NCI-H2029 treated with DMSO at 0.1 percent for 48 hours (cell line): ENCODE measurements around the gene NUP210.

Source experiments
- DNase-seq: peaks from one replicate; lab custom pipeline; 2025; lab: John Stamatoyannopoulos, UW

Gene NUP210

DNA sequence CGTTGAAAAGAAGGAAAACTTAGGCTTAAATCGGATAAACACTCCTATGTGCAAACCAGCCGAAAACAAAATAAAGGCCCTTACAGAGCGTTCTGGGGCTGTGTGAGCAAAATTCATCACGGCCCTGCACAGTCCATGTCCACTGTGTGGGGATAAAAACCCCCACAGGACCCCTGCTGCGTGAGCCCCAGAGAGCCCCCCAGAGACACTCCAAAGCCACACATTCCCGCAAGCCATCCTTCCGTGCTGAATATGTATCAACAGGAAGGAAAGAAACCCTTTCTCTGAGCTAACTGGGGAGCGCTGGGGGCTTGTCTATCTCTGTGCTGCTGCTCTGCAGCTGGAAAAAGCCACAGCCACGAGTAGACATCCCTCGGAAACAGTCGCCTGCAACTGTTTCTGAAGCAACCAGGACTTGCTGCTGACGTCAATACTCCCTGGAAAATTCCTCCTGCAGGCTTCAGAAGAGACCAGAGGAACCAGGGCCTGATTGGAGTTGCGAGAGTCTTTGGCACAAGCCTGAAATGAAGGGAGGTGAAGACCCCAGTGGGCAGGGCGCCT, 72.7 kb downstream of the NUP210 start:
- no peak for DNase-seq

DNA sequence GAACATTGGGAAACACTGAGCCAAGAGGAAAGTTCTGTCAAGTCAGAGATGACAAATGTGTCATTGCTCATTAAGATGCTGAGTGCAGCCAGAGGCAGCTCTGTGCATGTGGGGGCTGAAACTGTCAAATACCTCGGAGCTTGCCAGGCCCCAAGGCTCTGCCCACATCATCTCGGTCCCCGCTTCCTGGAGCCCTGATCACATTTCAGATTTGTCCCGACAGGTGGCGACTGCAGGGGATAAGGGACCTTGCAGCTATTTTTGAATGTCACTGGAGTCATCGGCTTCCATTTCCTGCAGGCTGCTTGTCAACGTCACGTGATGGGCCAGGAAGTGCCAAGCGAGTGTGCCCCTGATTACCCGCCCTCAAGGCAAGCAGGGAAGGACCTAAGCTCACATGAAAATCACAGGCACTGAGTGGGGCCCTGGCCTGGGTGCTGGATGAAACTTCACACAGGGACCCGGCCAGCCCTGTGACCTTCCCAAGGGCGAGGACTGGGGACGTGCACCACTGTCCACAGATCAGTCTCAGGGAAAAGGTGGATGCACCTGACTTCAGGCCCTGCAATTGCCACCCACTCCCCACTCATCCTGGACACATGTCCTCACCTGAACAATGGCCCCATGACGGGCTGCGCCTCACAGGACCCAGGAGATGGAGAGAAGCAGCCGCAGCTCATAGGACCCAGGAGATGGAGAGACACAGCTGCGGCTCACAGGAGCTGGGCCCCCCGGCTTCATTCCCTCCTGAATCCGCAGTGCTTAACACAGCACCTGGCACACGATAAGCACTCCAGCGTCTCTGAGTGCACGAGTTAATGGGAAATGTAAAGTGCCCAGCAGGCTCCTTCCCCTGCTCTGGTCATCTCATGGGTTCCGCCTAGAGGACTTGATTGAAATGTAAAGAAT, 73.4 kb downstream of the NUP210 start:
- no peak for DNase-seq

DNA sequence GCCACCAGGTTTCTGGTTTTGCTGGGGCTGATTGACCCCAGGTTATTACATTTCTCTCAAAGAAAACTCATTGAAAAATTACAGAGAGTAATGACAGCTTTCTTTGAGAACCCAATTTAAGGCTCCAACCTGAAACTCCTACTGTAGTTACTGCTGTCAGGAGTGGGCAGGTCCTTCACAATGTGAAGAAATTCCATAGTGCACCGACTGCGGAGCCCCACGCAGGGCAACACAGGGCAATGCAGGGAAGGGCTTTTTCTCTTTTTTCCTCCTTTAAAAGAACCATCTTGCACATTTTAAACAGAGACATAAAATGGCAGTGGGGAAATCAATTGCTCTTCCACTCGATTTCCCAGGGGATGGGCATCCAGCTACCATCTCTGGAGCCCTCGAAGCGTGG, 74.3 kb downstream of the NUP210 start:
- DNase-seq: no peak

DNA sequence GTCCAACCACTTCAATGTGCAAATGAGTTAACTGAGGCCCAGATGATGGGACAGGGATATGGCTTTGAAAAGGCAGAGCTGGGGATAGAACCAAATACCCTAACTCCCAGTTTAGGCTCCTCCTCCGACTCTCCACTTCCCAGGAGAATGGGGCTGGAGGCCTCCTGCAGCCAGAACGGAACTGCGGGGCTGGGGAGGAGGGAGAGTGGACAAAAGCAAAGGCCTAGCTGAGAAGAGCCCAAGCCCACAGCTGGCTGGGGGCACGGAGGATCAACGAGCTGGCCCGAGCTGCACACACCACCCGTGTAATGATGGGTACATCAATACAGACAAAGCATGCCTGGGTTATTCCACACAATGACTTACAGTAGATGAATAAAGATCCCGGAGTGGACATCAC, 74.8 kb downstream of the NUP210 start:
- DNase-seq: no peak

DNA sequence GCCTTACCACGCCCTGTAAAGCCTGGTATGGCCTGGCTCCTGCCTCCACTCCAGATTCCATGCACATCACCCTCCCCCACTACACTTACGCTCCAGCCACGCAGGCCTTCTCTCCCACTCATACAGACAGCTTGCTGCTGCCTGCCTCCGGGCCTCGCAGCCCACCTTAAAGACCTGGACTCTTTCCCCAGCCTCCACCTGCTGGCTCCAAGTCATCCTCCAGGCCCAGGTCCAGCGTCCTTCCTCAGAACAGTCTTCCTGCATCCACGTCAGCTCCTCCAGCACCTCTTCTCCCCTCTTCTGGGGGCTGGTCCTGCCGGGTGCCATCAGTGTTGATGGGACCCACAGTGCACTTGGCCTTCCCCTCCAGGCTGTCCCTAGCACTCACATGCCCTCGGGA, 75.5 kb downstream of the NUP210 start:
- DNase-seq: no peak

DNA sequence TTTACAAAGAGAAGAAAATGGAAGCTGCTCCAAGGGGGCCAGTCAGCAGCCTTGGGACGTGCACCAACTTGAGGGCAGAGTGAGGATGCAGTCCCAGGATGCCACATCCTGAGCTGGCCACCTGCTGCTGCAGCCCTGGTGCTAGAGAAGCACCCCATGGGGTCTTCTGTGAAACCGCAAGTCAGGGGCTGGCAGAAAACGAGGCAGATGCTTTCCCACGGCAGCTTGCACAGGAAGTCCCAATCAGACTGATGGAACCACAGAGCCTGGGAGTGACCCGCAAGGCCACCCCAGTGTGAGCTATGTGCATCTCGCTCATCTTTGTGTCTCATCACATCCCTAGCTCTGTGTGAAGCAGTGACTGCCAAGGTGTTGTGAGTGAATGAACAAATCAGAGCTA, 76.5 kb downstream of the NUP210 start:
- no peak for DNase-seq

DNA sequence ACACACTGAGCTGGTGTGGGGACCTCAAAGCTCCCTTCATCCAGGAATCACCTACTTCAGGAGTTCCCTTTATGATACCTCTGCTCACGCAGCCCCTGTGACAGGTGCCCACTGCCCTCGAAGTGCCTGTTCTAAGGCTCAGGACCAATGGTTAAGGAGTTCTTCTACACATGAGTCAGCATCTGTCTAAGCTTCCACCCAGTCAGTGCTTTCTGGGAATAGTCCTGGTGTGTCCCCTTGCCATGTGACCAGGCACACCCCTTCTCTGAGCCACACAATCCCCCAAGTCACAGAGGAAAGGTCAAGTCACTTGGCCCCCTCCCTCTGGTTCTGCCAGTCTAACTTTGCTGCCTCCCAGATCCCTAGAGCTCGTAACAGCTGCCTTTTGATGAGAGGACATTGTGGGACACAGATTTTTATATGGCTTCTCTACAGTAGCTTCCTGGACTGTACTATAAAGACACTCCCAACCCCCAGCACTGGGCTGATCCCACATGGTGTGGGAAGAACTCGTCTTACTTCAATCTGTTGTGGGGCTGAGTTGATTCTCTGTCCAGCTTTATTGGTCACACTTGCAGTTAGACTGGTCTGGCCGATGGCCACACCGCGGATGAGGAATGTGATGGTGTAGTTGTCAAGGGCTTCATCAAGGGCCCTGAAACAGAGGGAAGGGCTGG, 78.8 kb downstream of the NUP210 start:
- no peak for DNase-seq

DNA sequence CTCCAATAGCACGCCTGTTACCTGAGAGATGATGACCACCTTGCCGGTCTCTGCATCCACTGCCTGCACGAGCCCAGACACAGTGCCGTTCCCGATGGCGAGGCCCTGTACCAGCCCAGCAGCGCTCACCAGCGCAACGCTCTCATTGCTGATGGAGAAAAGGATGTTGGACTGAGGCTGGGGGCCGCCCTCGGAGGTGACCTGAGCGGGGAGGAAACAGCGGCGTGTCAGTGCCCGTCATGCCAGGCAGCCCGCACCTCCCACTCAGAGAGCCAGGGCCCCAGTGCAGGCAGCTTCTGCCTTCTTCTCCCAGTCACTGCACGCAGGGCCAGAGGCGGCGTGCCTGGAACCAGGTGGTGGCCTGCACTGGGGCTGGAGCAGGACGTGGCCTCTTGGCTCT, 80.3 kb downstream of the NUP210 start:
- DNase-seq: no peak

DNA sequence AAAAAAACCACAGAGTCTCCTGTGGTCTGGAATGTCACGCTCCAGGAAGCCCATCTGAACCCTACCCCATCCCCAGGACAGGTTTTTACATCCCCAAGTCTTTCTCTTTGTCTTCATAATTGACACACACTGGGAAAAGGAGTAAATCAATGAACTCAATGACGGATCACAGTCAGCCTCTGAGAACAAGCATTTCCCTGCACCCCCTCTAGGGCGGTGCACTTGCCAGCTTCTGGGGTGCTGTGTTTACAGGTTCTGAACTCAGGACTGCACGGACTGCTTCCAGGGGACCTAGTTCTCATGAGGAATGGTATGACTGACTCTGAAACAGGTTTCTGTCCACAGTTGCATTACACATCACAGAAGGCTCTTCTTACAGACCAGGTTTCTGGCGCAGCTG, 81.1 kb downstream of the NUP210 start:
- no peak for DNase-seq

DNA sequence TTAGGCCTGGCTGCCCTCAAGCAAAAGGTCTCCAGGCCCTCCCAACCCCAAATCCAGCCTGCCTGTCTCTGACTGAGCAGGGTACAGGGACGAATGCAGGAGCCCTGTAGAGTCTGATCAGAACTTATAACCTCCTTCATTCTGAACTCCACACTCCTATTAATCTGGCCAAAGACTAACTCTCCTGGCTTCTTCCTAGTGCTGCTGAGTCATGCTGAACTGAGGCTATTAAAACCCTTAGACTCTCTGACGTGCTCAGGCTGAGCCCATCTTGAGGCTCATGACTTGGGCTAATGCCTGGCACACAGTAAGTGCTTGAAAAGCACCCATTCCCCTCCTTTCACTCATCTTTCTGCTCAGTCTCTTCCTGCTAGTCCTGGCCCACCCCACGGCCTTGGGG, 81.9 kb downstream of the NUP210 start:
- no peak for DNase-seq

DNA sequence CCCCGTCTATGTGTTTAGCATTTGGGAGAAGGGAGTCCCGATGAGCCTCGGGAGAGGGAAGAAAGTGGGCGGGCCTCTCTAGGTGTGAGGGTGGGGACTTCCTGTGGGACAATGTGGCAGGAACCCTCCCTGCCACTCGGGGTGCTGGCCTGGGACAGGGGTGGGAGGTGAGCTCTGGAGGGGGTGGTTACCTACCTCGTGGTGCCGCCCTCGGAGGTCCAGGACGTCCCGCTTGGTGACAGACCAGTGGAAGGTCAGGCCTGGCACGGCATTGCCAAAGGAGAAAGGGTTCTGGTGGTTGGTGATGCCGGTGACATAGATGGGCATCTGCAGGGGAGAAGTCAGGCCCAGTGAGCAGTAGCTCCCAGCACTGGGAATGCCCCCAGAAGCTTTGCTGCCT, 83.5 kb downstream of the NUP210 start:
- no peak for DNase-seq

DNA sequence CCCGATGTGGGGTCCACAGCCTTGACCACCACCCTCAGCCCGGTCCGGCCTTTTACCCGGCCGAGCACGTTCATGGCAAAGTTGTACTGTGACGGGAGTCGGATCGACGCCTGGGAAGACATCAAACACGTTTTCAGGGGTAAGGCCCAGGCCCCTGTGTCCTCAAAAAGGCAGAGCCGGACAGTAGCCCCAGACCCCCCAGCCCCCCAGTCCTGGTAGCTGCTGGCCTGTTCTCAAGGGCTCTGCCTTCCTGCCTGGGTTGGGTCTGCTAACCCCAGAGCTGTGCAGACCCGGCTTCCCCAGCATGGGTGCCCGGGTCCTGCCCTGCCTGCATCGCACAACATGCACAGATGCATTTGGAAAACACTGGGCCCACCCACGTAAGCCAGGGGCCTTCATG, 84.6 kb downstream of the NUP210 start:
- DNase-seq: no peak

DNA sequence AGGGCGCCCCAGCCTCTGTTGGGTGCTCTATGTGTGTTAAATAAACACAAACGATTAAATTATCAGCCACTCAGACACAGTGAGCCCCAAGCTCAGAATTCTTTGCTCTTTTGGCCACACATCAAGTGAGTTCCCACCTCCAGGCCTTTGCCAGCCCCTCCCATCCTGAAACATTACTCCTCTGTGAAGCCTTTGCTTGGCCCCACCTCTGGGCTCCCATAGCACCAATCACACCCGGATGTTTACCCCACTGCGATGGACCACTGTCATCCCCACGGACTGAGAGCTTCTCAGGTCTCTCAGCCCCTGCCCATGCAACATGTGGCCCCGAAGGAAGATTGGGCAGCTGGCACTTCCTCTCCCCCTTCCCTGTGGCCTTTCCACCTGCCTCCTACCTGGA, 85.1 kb downstream of the NUP210 start:
- no peak for DNase-seq

DNA sequence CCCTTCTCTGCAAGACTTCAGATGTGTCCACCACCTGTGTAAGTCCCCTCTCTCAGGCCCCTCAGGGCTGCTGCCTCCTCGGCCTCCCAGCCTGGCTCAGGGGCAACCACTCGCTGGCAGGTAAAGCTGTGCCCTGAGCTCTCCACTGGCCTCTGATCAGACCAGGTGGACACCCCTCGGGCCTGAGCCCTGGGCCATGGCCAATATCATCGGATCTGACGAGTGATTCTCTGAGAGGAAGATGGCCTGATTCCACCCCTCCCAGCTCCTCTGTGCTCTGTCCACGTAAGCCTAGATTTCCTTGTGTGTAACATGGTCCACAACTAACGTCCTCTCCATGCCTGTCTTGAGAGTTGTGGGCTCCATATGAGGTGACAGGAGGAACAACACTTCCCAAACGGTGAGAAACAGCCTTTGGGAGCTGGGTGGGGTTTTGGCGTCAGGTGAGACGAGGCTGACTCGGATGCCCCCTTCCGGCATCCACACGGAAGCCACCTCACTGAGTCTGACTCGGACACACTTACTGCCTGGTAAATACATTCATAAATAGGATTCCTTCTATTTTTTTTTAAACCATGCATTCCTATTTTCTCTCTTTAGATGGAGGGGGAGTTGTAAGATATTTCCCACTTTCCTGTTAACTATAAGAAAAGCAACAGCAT, 86.8 kb downstream of the NUP210 start:
- no peak for DNase-seq

DNA sequence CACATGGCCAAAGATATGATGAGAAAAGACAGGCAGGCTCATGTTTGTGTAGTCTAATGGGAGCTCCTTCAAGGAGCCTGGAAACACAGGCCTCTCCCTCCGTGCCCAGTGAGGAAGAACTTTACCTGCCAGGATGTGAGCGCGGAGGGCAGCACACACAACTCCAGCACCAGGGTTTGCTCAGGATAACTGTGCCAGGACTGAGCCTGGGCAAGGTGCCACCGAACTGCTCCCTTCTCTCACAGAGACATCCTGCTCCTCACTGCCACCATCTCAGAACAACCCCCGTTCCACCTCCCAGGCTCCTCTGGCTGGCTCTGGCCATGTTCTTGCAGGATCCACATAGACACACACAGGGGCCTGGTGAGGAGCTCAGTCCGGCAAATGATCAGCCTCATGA, 87.4 kb downstream of the NUP210 start:
- peak; percentile 40 for DNase-seq

DNA sequence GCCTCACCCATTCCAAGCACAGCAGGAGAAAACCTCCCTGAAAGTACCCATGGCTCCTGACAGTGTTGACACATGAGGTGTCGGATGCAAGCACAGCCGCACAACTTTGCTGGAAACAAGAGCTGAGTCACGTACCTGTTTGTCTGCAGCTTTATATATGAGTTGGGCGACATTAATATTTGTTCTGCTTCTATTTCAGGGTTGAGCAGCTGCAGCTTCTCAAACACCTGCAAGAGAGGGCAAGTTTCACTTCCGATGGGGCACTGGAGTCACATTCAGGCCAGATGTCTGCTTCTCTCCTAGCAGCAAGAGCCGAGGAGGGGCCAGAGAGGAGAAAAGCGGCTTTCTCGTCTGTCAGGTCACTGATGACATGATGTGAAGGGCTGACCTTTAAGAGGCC, 88.0 kb downstream of the NUP210 start:
- DNase-seq: peak; percentile 46

DNA sequence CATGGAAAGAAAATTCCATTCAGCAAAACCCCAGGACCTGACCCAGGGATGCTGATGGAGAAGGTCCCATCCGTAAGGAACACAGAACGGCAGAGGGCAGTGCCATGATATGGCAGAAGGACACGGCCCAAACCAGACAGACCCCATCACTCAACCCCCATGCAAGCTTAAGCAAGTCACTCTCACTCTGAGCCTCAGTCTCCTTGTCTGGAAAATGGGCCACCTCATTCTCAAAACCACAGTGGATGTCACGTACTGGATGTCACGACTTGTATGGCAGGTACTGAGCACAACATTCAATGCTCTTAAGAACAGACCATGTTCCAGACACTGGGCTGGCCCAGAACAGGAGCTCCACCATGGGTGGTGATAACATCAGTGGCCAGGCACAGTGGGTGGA, 90.4 kb downstream of the NUP210 start:
- no peak for DNase-seq

DNA sequence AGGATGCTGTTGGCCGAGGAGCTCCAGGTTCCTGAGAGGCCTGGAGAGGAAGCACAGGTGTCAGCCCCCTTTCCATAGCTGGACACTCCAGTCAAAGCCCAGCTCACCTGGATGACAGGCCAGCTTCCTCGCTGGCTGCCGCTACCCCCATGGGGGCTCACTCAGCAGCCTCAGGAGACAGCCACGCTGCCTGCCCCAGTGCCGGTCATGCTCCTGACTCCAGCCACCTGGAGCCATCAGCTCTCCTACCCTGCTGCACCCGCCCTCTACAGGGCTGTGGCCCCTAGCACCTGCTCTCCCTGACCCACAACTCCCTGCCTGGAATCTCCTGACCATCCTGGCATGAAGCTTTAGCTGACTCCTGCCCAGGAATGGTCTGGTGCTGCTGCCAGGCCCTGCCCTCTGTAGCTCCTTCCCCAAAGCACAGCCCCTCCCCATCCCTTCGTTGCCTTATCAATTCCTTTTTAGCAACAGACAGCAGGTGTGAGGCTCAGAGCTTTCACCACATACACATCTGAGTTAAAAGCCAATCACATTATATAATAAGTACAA, 94.2 kb downstream of the NUP210 start:
- no peak for DNase-seq

DNA sequence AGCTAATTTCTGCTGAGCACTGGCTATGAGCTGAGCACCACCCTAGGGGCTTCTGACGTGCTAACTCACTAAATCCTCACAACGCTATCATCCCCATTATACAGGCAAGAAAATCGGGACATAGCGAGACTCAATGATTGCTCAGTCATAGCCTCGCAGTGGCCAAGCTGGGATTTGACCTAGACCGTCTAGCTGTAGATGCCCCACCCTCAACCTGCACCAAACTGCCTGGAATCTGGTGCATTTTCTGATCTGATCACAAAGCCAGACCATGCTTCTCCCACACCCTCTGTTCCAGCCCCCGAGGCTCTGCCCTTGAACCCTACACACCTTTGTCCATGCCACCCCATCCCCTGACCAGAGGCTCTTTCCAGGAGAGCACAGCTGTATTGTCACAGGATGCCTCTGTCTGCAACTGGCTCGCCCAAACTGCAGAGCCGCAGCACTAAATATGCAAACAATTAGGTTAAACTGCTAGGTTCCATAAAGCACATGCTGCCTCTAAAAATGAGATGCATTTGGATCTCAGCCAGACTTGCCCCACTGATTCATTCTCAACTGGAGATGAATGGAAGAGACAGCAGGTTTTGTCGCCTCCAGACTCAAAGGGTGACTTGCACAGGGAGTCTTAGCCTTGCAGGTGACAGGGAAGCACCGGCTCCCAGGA, 95.2 kb downstream of the NUP210 start:
- no peak for DNase-seq

DNA sequence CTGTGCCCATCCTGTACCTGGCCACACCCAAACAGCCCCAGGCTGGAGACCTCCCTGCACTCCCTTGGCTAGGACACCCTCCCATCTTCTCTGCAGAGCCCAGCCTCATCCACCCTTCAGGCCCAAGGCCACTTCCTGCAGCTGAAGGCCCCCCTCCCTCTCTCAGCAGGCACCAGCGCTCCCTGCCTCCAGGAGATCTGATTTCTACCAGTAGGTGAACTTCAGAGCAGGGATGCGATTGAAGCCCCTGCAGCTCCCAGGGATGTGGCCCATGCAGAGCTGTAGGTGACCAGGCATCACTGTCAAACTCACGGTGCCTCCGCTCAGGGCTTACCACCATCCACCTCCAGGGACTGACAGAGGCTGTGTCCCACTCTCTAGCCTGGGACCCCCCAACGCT, 96.3 kb downstream of the NUP210 start:
- DNase-seq: no peak

DNA sequence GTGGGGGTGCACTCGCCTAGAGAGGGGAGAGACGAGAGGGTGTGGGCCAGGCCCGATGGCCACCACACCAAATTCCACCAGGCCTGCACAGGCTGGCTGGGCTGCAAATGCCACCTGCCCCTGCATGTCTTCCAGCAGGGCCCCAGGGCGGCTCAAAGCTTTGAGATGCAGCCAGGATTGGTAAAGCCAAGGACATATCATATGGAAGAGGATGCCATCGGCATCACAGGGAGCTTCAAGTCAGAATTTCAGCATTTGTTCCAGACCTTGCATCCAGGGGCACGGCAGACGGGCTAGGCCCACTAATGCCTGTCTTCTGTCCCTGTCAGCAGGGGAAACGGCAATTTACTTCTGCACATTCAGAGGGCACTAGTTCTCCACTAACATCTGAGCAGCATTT, 97.8 kb downstream of the NUP210 start:
- DNase-seq: no peak
